EL (cell line): Measurements from ENCODE around the gene CCKAR.

ENCODE experiments used
- DNase-seq: peaks from one replicate; pipeline ENCODE4 v3.0.0-alpha.2; 2016

The CCKAR gene

GRCh38 chr4:26490111-26490959, at the start of gene CCKAR:
Gene CCKAR (minus strand): TSS chr4:26490484. CDS start chr4:26490267, 217 bp downstream.
- no peak for DNase-seq

- no peak for DNase-seq
Measured at GRCh38 chr4:26533685-26534084, 43.4 kb upstream of the CCKAR start.

GRCh38 chr4:26531491-26532116, 41.3 kb upstream of the CCKAR start:
- DNase-seq, result no peak

- DNase-seq, result no peak
Measured at GRCh38 chr4:26530099-26530498, 39.8 kb upstream of the CCKAR start.

- DNase-seq, result no peak
Measured at GRCh38 chr4:26529479-26529878, 39.2 kb upstream of the CCKAR start.

GRCh38 chr4:26525771-26526150, 35.5 kb upstream of the CCKAR start:
- no peak for DNase-seq

GRCh38 chr4:26525136-26525770, 35.0 kb upstream of the CCKAR start:
- DNase-seq, result peak; percentile 67

GRCh38 chr4:26524011-26524410, 33.7 kb upstream of the CCKAR start:
- no peak for DNase-seq

- DNase-seq, result peak; percentile 38
Measured at GRCh38 chr4:26522478-26522877, 32.2 kb upstream of the CCKAR start.

- no peak for DNase-seq
Measured at GRCh38 chr4:26520728-26521450, 30.6 kb upstream of the CCKAR start.

- no peak for DNase-seq
Measured at GRCh38 chr4:26515936-26516335, 25.7 kb upstream of the CCKAR start.

GRCh38 chr4:26510334-26510964, 20.2 kb upstream of the CCKAR start:
- no peak for DNase-seq

- no peak for DNase-seq
Measured at GRCh38 chr4:26509681-26510333, 19.5 kb upstream of the CCKAR start.

GRCh38 chr4:26507286-26507685, 17.0 kb upstream of the CCKAR start:
- DNase-seq, result no peak

GRCh38 chr4:26503844-26504243, 13.6 kb upstream of the CCKAR start:
- DNase-seq, result no peak

GRCh38 chr4:26503427-26503826, 13.1 kb upstream of the CCKAR start:
- DNase-seq, result no peak

- DNase-seq, result peak; percentile 68
Measured at GRCh38 chr4:26500565-26500999, 10.3 kb upstream of the CCKAR start.

- no peak for DNase-seq
Measured at GRCh38 chr4:26496207-26496783, 6.0 kb upstream of the CCKAR start.

GRCh38 chr4:26493461-26493860, 3.2 kb upstream of the CCKAR start:
- no peak for DNase-seq

- DNase-seq, result no peak
Measured at GRCh38 chr4:26491449-26492170, 1.3 kb upstream of the CCKAR start.

- DNase-seq, result no peak
Measured at GRCh38 chr4:26490960-26491284, 638 bp upstream of the CCKAR start.
